ENCODE data around the gene LRP1B.
"Not testable (repeated sequence)": the region's sequence is repeated elsewhere in the genome, so short reads cannot be mapped to it uniquely, and the experiment has no call there.

DNA sequence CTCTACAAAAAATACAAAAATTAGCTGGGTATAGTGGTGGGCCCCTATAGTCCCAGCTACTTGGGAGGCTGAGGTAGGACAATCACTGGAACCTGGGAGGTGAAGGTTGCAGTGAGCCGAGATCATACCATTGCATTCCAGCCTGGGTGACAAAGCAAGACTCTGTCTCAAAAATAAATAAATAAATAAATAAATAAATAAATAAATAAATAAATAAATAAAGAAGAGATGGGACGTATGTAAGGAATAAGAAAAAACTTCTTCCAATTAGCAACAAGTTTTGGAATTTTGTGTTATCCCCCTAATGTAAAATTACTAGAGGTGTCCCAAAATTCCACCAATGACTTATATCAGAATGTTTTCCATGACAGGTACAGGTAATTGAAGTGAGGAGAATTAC is 961.7 kb downstream of the LRP1B start:
- TF ChIP-seq, protein P1, sequence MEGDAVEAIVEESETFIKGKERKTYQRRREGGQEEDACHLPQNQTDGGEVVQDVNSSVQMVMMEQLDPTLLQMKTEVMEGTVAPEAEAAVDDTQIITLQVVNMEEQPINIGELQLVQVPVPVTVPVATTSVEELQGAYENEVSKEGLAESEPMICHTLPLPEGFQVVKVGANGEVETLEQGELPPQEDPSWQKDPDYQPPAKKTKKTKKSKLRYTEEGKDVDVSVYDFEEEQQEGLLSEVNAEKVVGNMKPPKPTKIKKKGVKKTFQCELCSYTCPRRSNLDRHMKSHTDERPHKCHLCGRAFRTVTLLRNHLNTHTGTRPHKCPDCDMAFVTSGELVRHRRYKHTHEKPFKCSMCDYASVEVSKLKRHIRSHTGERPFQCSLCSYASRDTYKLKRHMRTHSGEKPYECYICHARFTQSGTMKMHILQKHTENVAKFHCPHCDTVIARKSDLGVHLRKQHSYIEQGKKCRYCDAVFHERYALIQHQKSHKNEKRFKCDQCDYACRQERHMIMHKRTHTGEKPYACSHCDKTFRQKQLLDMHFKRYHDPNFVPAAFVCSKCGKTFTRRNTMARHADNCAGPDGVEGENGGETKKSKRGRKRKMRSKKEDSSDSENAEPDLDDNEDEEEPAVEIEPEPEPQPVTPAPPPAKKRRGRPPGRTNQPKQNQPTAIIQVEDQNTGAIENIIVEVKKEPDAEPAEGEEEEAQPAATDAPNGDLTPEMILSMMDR (IDR thresholded peaks at IDR 0.05; ENCODE audit: poor library complexity, severe bottlenecking): not testable (repeated sequence)
- not testable (repeated sequence) for TF ChIP-seq RAD21 (conservative IDR thresholded peaks at IDR 0.05); POLR2AphosphoS5 (IDR thresholded peaks at IDR 0.05); SMC3 (conservative IDR thresholded peaks at IDR 0.05; ENCODE audit: poor library complexity); EZH2 (IDR thresholded peaks at IDR 0.05; ENCODE audit: borderline replicate concordance, insufficient read depth, low read length, poor library complexity, severe bottlenecking); MXI1 (conservative IDR thresholded peaks at IDR 0.05; ENCODE audit: poor library complexity, severe bottlenecking); TAF1 (IDR thresholded peaks at IDR 0.05; ENCODE audit: low read depth)
- TF ChIP-seq, protein P2, sequence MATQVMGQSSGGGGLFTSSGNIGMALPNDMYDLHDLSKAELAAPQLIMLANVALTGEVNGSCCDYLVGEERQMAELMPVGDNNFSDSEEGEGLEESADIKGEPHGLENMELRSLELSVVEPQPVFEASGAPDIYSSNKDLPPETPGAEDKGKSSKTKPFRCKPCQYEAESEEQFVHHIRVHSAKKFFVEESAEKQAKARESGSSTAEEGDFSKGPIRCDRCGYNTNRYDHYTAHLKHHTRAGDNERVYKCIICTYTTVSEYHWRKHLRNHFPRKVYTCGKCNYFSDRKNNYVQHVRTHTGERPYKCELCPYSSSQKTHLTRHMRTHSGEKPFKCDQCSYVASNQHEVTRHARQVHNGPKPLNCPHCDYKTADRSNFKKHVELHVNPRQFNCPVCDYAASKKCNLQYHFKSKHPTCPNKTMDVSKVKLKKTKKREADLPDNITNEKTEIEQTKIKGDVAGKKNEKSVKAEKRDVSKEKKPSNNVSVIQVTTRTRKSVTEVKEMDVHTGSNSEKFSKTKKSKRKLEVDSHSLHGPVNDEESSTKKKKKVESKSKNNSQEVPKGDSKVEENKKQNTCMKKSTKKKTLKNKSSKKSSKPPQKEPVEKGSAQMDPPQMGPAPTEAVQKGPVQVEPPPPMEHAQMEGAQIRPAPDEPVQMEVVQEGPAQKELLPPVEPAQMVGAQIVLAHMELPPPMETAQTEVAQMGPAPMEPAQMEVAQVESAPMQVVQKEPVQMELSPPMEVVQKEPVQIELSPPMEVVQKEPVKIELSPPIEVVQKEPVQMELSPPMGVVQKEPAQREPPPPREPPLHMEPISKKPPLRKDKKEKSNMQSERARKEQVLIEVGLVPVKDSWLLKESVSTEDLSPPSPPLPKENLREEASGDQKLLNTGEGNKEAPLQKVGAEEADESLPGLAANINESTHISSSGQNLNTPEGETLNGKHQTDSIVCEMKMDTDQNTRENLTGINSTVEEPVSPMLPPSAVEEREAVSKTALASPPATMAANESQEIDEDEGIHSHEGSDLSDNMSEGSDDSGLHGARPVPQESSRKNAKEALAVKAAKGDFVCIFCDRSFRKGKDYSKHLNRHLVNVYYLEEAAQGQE (IDR thresholded peaks at IDR 0.05; ENCODE audit: borderline replicate concordance): not testable (repeated sequence)

All from neural cell (in vitro differentiated cells).